ENCODE measurements around the gene GNB1L.

Gene GNB1L

GRCh38 chr22:19820880-19821522 is 33.7 kb downstream of the GNB1L start:
- H2BK5ac ChIP-seq (ENCODE audit: low read length) = peak overlapping the region; percentile 19
- no peak for DNase-seq (ENCODE audit: low spot score)
- peak overlapping the region; percentile 76 for H3K14ac ChIP-seq (ENCODE audit: low read length)
- H4K91ac ChIP-seq (ENCODE audit: low read depth, low read length, poor library complexity) = no peak overlapping the region
- WGBS, 2 donors (ENCODE audit: extremely low coverage in 2 of 2, insufficient read length in 2 of 2, insufficient replicate concordance in 1 of 2) = no CpG with 5 or more reads among the region's 18 CpGs
- no peaks in the 10 kb centered on the region for H3K27me3 ChIP-seq (ENCODE audit: control insufficient read depth in 3 of 3, insufficient read depth in 3 of 3, low read depth in 1 of 3, low read length in 3 of 3)
- no peak overlapping the region for H4K8ac ChIP-seq (ENCODE audit: low read depth, low read length)
- H3K18ac ChIP-seq (ENCODE audit: low read length) = peak overlapping the region; percentile 93
- peak overlapping the region; percentile 15 for H3K4ac ChIP-seq (ENCODE audit: low read length)
- no peak overlapping the region for H3K4me3 ChIP-seq (ENCODE audit: low read length in 2 of 2)
- H2BK12ac ChIP-seq (ENCODE audit: low read length) = no peak overlapping the region
- H2AFZ ChIP-seq (ENCODE audit: low read length) = no peak overlapping the region
- H3K9ac ChIP-seq (ENCODE audit: low read depth, low read length, poor library complexity) = peak overlapping the region; percentile 35
- peaks cover 12% of the 10 kb centered on the region for H3K79me1 ChIP-seq (ENCODE audit: low read depth, low read length)
- H2AK5ac ChIP-seq (ENCODE audit: low read depth, low read length) = peak overlapping the region; percentile 71
- H3K23ac ChIP-seq (ENCODE audit: low read depth, low read length, poor library complexity) = peak overlapping the region; percentile 80
- no peak overlapping the region for H2BK15ac ChIP-seq (ENCODE audit: low read length)
- H3K9me3 ChIP-seq (replicated peaks in 1 of 2; ENCODE audit: control insufficient read depth in 2 of 2, insufficient read depth in 1 of 2, low read depth in 1 of 2, low read length in 2 of 2) = no peaks in the 10 kb centered on the region
- peaks cover 0 to 7% of the 10 kb centered on the region in 2 donors for H3K4me1 ChIP-seq (ENCODE audit: control insufficient read depth in 2 of 2, insufficient read depth in 1 of 2, low read depth in 1 of 2, low read length in 2 of 2)
- H3K36me3 ChIP-seq (replicated peaks in 1 of 2; ENCODE audit: control insufficient read depth in 2 of 2, insufficient read depth in 2 of 2, low read length in 2 of 2) = peaks cover 0 to 2% of the 10 kb centered on the region in 2 donors
- no peak overlapping the region for H2BK120ac ChIP-seq (ENCODE audit: low read depth, low read length)
- H3K4me2 ChIP-seq (ENCODE audit: insufficient read depth, low read length, poor library complexity, severe bottlenecking) = peak overlapping the region; percentile 3
- H3K27ac ChIP-seq (replicated peaks; ENCODE audit: low read length) = no peak overlapping the region

DNA sequence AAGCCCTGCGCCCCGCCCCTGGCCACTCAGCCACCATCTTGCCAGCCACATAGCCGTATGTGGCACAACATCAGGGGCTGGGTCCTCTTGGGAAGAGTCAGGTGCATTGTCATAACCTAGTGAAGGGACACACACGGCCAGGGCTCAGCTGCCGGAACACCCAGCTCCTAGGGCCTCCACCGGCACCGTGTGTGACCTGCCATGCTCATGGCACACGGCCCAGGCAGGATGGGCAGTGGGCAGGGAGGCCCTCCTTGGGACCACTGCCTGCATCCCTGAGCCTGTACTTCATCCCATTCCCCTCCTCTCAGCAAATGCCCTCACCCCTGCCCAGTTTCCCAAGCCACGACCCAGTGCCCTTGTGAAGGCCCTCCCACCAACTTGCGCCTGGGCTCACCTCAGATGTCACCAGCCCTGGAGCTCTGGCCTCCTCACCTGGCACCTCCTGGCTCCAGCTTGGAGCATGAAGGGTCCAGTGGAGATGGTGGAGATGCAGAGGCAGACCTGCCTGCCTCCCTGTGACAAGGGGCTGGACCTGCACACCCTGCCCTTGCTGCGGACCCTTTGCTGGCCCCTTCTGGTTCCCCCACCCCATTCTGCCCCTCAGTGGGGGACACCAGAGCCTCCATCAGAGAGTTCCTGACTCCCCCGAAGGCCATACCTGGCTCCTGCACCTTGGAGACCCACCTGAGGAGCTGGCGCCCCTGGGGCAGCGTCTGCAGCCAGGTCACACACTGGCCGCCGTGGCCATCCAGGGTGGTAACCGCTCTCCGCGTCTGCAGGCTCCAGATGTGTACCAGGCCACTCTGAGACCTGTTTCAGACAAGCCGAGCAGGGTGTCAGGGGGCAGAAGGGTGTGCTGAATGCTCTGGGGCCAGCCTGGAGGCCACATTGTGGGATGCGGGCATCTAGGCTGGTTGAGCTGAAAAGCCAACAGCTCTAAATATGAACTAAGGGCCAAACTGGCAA is 34.5 kb downstream of the GNB1L start:
- Histone ChIP-seq H3K14ac (ENCODE audit: low read length) (no peak overlapping the region), H4K8ac (ENCODE audit: low read depth, low read length) (no peak overlapping the region), H2AFZ (ENCODE audit: low read length) (no peak overlapping the region), H3K4me3 (ENCODE audit: low read length in 2 of 2) (no peak overlapping the region), H3K36me3 (replicated peaks in 1 of 2; ENCODE audit: control insufficient read depth in 2 of 2, insufficient read depth in 2 of 2, low read length in 2 of 2) (peaks cover 0 to 2% of the 10 kb centered on the region in 2 donors), H2BK5ac (ENCODE audit: low read length) (no peak overlapping the region), H3K4me1 (ENCODE audit: control insufficient read depth in 2 of 2, insufficient read depth in 1 of 2, low read depth in 1 of 2, low read length in 2 of 2) (peaks cover 0 to 7% of the 10 kb centered on the region in 2 donors), H3K27ac (replicated peaks; ENCODE audit: low read length) (no peak overlapping the region), H2BK120ac (ENCODE audit: low read depth, low read length) (no peak overlapping the region), H2BK12ac (ENCODE audit: low read length) (no peak overlapping the region), H4K91ac (ENCODE audit: low read depth, low read length, poor library complexity) (no peak overlapping the region), H3K18ac (ENCODE audit: low read length) (peak overlapping the region; percentile 42), H3K9ac (ENCODE audit: low read depth, low read length, poor library complexity) (no peak overlapping the region), H3K79me1 (ENCODE audit: low read depth, low read length) (peaks cover 12% of the 10 kb centered on the region), H3K9me3 (replicated peaks in 1 of 2; ENCODE audit: control insufficient read depth in 2 of 2, insufficient read depth in 1 of 2, low read depth in 1 of 2, low read length in 2 of 2) (no peaks in the 10 kb centered on the region), H2AK5ac (ENCODE audit: low read depth, low read length) (no peak overlapping the region), H3K4me2 (ENCODE audit: insufficient read depth, low read length, poor library complexity, severe bottlenecking) (no peak overlapping the region), H2BK15ac (ENCODE audit: low read length) (no peak overlapping the region), H3K27me3 (ENCODE audit: control insufficient read depth in 3 of 3, insufficient read depth in 3 of 3, low read depth in 1 of 3, low read length in 3 of 3) (no peaks in the 10 kb centered on the region), H3K4ac (ENCODE audit: low read length) (peak overlapping the region; percentile 85), H3K23ac (ENCODE audit: low read depth, low read length, poor library complexity) (peak overlapping the region; percentile 80)
- DNase-seq (ENCODE audit: low spot score) = no peak
- WGBS, 2 donors (ENCODE audit: extremely low coverage in 2 of 2, insufficient read length in 2 of 2, insufficient replicate concordance in 1 of 2) = no CpG with 5 or more reads among the region's 21 CpGs

DNA sequence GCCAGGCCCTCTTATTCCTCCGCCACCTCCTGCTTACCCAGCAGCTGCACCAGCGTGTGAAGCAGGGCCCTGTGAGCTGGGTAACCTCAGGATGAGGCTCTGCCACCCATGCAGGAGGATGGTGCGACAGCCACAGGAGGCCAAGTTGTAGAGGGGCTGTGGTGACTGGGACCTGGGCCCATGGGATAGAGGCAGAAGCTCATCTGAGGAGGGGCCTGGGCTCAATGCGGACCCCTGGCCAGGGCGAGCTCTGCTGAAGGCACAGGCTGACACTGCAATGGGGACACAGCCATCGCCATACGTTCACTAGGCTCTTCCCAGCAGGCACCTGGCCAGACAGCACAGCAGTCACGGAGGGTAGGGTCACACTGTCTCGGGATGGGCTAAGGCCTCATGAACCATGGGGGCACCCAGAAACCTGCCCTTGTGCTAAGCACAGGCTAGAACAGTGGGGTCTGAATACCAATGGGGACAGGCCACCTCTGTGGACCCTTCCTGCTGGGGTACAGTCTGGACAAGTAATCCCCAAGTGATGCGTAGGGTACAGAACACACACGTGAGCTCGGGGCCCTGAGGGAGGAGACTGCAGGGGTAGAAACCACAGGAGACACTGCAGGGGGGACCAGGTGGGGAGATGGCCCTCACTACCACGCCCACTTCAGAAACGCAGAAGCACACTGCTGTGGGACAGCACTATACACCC is 35.3 kb downstream of the GNB1L start:
- Histone ChIP-seq H3K27me3 (ENCODE audit: control insufficient read depth in 3 of 3, insufficient read depth in 3 of 3, low read depth in 1 of 3, low read length in 3 of 3) (no peaks in the 10 kb centered on the region), H3K9me3 (replicated peaks in 1 of 2; ENCODE audit: control insufficient read depth in 2 of 2, insufficient read depth in 1 of 2, low read depth in 1 of 2, low read length in 2 of 2) (no peaks in the 10 kb centered on the region), H3K4me1 (ENCODE audit: control insufficient read depth in 2 of 2, insufficient read depth in 1 of 2, low read depth in 1 of 2, low read length in 2 of 2) (peaks cover 0 to 7% of the 10 kb centered on the region in 2 donors), H2BK120ac (ENCODE audit: low read depth, low read length) (no peak overlapping the region), H2BK15ac (ENCODE audit: low read length) (no peak overlapping the region), H3K14ac (ENCODE audit: low read length) (no peak overlapping the region), H4K8ac (ENCODE audit: low read depth, low read length) (no peak overlapping the region), H3K4me2 (ENCODE audit: insufficient read depth, low read length, poor library complexity, severe bottlenecking) (no peak overlapping the region), H2AFZ (ENCODE audit: low read length) (no peak overlapping the region), H3K36me3 (replicated peaks in 1 of 2; ENCODE audit: control insufficient read depth in 2 of 2, insufficient read depth in 2 of 2, low read length in 2 of 2) (peaks cover 0 to 2% of the 10 kb centered on the region in 2 donors), H2BK5ac (ENCODE audit: low read length) (no peak overlapping the region), H3K23ac (ENCODE audit: low read depth, low read length, poor library complexity) (peak overlapping the region; percentile 75), H4K91ac (ENCODE audit: low read depth, low read length, poor library complexity) (no peak overlapping the region), H3K27ac (replicated peaks; ENCODE audit: low read length) (no peak overlapping the region), H2AK5ac (ENCODE audit: low read depth, low read length) (peak overlapping the region; percentile 17), H3K79me1 (ENCODE audit: low read depth, low read length) (peaks cover 12% of the 10 kb centered on the region), H3K9ac (ENCODE audit: low read depth, low read length, poor library complexity) (peak overlapping the region; percentile 12), H3K4me3 (ENCODE audit: low read length in 2 of 2) (no peak overlapping the region), H3K18ac (ENCODE audit: low read length) (no peak overlapping the region), H3K4ac (ENCODE audit: low read length) (no peak overlapping the region), H2BK12ac (ENCODE audit: low read length) (no peak overlapping the region)
- no CpG with 5 or more reads among the region's 14 CpGs for WGBS, 2 donors (ENCODE audit: extremely low coverage in 2 of 2, insufficient read length in 2 of 2, insufficient replicate concordance in 1 of 2)
- no peak for DNase-seq (ENCODE audit: low spot score)
